ENCODE data around the gene MPIG6B. TPM values are rescaled to one million over a fixed set of nuclear protein-coding genes. Genes with fewer than 3 reads are reported as not detected.
A peak's percentile ranks its signal among the peaks of the same experiment; 100 is the strongest.

MPIG6B gene
- total RNA-seq, 4 donors from 2014 or later, result not detected

- no peak overlapping the region for H3K27ac ChIP-seq
- no peaks in the 10 kb centered on the region for H3K27me3 ChIP-seq
- H3K36me3 ChIP-seq, result no peaks in the 10 kb centered on the region
- DNase-seq, result no peak
- no peak overlapping the region for H3K4me3 ChIP-seq
- TF ChIP-seq POLR2A (IDR thresholded peaks at IDR 0.05) (no peak), CTCF (IDR thresholded peaks at IDR 0.05) (no peak)
- H3K4me1 ChIP-seq, result no peaks in the 10 kb centered on the region
- H3K9me3 ChIP-seq, result no peaks in the 10 kb centered on the region
These were observed 26.3 kb downstream of the MPIG6B start for GRCh38 chr6:31749301-31750036.

- no peak overlapping the region for H3K27ac ChIP-seq
These were observed 27.3 kb downstream of the MPIG6B start for GRCh38 chr6:31750411-31751022.

GRCh38 chr6:31752739-31753319 lies 29.7 kb downstream of the MPIG6B start:
- H3K4me3 ChIP-seq, result no peak overlapping the region

More at GRCh38 chr6:31750411-31751022, 27.3 kb downstream of the MPIG6B start:
- DNase-seq, result no peak
- H3K27me3 ChIP-seq, result no peaks in the 10 kb centered on the region
- no peak overlapping the region for H3K4me3 ChIP-seq
- H3K4me1 ChIP-seq, result no peaks in the 10 kb centered on the region
- TF ChIP-seq CTCF (IDR thresholded peaks at IDR 0.05), result no peak
- TF ChIP-seq POLR2A (IDR thresholded peaks at IDR 0.05), result no peak
- H3K36me3 ChIP-seq, result no peaks in the 10 kb centered on the region
- no peaks in the 10 kb centered on the region for H3K9me3 ChIP-seq

GRCh38 chr6:31758281-31758680 lies 35.1 kb downstream of the MPIG6B start:
- Histone ChIP-seq H3K27ac (no peak overlapping the region), H3K9me3 (no peaks in the 10 kb centered on the region), H3K36me3 (no peaks in the 10 kb centered on the region), H3K4me3 (no peak overlapping the region), H3K4me1 (peaks cover 0 to 13% (median 0%) of the 10 kb centered on the region in 4 donors), H3K27me3 (no peaks in the 10 kb centered on the region)
- no peak for DNase-seq
- TF ChIP-seq POLR2A (IDR thresholded peaks at IDR 0.05) (no peak), CTCF (IDR thresholded peaks at IDR 0.05) (no peak)

More at GRCh38 chr6:31752739-31753319, 29.7 kb downstream of the MPIG6B start:
- Histone ChIP-seq H3K27me3 (no peaks in the 10 kb centered on the region), H3K36me3 (no peaks in the 10 kb centered on the region), H3K9me3 (no peaks in the 10 kb centered on the region), H3K27ac (no peak overlapping the region), H3K4me1 (no peaks in the 10 kb centered on the region)
- TF ChIP-seq CTCF (IDR thresholded peaks at IDR 0.05), result no peak
- no peak for TF ChIP-seq POLR2A (IDR thresholded peaks at IDR 0.05)
- no peak for DNase-seq

GRCh38 chr6:31760790-31761189 lies 37.6 kb downstream of the MPIG6B start:
- no peak for DNase-seq
- peaks cover 0 to 16% (median 0%) of the 10 kb centered on the region in 4 donors for H3K4me1 ChIP-seq

More at GRCh38 chr6:31760790-31761189, 37.6 kb downstream of the MPIG6B start:
- TF ChIP-seq POLR2A (IDR thresholded peaks at IDR 0.05) (no peak), CTCF (IDR thresholded peaks at IDR 0.05) (peak in 2 of 6 experiments; percentile 22 to 30)
- Histone ChIP-seq H3K27me3 (no peaks in the 10 kb centered on the region), H3K27ac (peak overlapping the region in 1 of 4 donors; percentile 22), H3K36me3 (no peaks in the 10 kb centered on the region), H3K9me3 (no peaks in the 10 kb centered on the region), H3K4me3 (no peak overlapping the region)
